ENCODE measurements around the gene HOXA11.

DNA sequence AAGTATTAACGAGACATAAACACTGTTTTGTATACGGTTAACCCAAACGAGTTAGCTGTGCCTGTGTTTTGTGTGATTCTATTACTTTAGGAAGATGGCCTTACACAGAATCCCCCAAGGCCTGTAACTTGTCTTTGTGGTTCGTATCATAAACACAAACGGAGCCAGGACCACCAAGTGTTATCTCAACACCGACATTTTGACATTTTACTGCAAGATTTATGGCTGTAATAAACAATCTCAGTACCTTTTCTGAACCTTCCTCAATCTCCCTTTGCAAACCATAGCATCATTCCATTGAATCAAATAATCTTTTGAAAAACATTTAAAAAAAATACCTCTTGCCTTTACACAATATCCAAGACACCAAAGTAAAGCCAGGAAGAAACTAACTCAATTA, 52.1 kb downstream of the HOXA11 start:
- TF ChIP-seq POLR2AphosphoS5 (IDR thresholded peaks at IDR 0.05; ENCODE audit: low read depth, low read length) (no peak), TAF1 (IDR thresholded peaks at IDR 0.05; ENCODE audit: borderline replicate concordance, insufficient read depth, low read length) (no peak), SIN3A (IDR thresholded peaks at IDR 0.05; ENCODE audit: borderline replicate concordance, insufficient read depth, low read length) (no peak), FOXP2 (optimal IDR thresholded peaks at IDR 0.05; ENCODE audit: borderline replicate concordance, extremely low read depth, extremely low read length, insufficient read depth) (no peak)
- TF ChIP-seq, protein P1, sequence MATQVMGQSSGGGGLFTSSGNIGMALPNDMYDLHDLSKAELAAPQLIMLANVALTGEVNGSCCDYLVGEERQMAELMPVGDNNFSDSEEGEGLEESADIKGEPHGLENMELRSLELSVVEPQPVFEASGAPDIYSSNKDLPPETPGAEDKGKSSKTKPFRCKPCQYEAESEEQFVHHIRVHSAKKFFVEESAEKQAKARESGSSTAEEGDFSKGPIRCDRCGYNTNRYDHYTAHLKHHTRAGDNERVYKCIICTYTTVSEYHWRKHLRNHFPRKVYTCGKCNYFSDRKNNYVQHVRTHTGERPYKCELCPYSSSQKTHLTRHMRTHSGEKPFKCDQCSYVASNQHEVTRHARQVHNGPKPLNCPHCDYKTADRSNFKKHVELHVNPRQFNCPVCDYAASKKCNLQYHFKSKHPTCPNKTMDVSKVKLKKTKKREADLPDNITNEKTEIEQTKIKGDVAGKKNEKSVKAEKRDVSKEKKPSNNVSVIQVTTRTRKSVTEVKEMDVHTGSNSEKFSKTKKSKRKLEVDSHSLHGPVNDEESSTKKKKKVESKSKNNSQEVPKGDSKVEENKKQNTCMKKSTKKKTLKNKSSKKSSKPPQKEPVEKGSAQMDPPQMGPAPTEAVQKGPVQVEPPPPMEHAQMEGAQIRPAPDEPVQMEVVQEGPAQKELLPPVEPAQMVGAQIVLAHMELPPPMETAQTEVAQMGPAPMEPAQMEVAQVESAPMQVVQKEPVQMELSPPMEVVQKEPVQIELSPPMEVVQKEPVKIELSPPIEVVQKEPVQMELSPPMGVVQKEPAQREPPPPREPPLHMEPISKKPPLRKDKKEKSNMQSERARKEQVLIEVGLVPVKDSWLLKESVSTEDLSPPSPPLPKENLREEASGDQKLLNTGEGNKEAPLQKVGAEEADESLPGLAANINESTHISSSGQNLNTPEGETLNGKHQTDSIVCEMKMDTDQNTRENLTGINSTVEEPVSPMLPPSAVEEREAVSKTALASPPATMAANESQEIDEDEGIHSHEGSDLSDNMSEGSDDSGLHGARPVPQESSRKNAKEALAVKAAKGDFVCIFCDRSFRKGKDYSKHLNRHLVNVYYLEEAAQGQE (IDR thresholded peaks at IDR 0.05; ENCODE audit: insufficient read depth in 1 of 2, low read depth in 2 of 2, low read length in 2 of 2): no peak

Data from PFSK-1 (cell line).